ENCODE data around the gene PTPRM. TPM values are rescaled to one million over a fixed set of nuclear protein-coding genes. Genes with fewer than 3 reads are reported as not detected.

PTPRM gene
- total RNA-seq, 1 donor from 2014 or later: 71.3 TPM

- no peak for DNase-seq (ENCODE audit: low spot score in 2 of 2, unreplicated experiment in 2 of 2)
- Mint-ChIP-seq H3K4me3 (no peak overlapping the region), H3K4me1 (peaks cover 35% of the 10 kb centered on the region), H3K9me3 (peaks cover 22% of the 10 kb centered on the region), H3K27ac (peak overlapping the region; percentile 37), H3K36me3 (peaks cover 21% of the 10 kb centered on the region), H3K27me3 (ENCODE audit: low read depth) (peaks cover 2% of the 10 kb centered on the region)
- TF ChIP-seq CTCF (IDR thresholded peaks at IDR 0.05; ENCODE audit: unreplicated experiment): no peak
Measured at GRCh38 chr18:7646174-7646886, 79.2 kb downstream of the PTPRM start.

GRCh38 chr18:7647500-7647899 lies 80.4 kb downstream of the PTPRM start:
- no peak for DNase-seq (ENCODE audit: low spot score in 2 of 2, unreplicated experiment in 2 of 2)
- TF ChIP-seq CTCF (IDR thresholded peaks at IDR 0.05; ENCODE audit: unreplicated experiment): no peak

GRCh38 chr18:7657050-7657449 lies 89.9 kb downstream of the PTPRM start:
- peaks cover 4% of the 10 kb centered on the region for H3K4me1 Mint-ChIP-seq
- H3K36me3 Mint-ChIP-seq: peaks cover 6% of the 10 kb centered on the region
- DNase-seq (ENCODE audit: low spot score in 2 of 2, unreplicated experiment in 2 of 2): no peak
- H3K9me3 Mint-ChIP-seq: peaks cover 19% of the 10 kb centered on the region
- no peaks in the 10 kb centered on the region for H3K27me3 Mint-ChIP-seq (ENCODE audit: low read depth)
- no peak overlapping the region for H3K4me3 Mint-ChIP-seq
- H3K27ac Mint-ChIP-seq: no peak overlapping the region
- no peak for TF ChIP-seq CTCF (IDR thresholded peaks at IDR 0.05; ENCODE audit: unreplicated experiment)

More at GRCh38 chr18:7647500-7647899, 80.4 kb downstream of the PTPRM start:
- peaks cover 22% of the 10 kb centered on the region for H3K9me3 Mint-ChIP-seq
- peaks cover 22% of the 10 kb centered on the region for H3K36me3 Mint-ChIP-seq
- H3K27ac Mint-ChIP-seq: no peak overlapping the region
- H3K27me3 Mint-ChIP-seq (ENCODE audit: low read depth): peaks cover 2% of the 10 kb centered on the region
- H3K4me1 Mint-ChIP-seq: peaks cover 26% of the 10 kb centered on the region
- H3K4me3 Mint-ChIP-seq: no peak overlapping the region

- no peak for TF ChIP-seq CTCF (IDR thresholded peaks at IDR 0.05; ENCODE audit: unreplicated experiment)
- no peaks in the 10 kb centered on the region for H3K27me3 Mint-ChIP-seq (ENCODE audit: low read depth)
- no peak for DNase-seq (ENCODE audit: low spot score in 2 of 2, unreplicated experiment in 2 of 2)
- no peak overlapping the region for H3K27ac Mint-ChIP-seq
- H3K4me3 Mint-ChIP-seq: no peak overlapping the region
- peaks cover 19% of the 10 kb centered on the region for H3K9me3 Mint-ChIP-seq
- peaks cover 6% of the 10 kb centered on the region for H3K36me3 Mint-ChIP-seq
- peaks cover 4% of the 10 kb centered on the region for H3K4me1 Mint-ChIP-seq
Measured at GRCh38 chr18:7657937-7658336, 90.8 kb downstream of the PTPRM start.

GRCh38 chr18:7658701-7659100 lies 91.6 kb downstream of the PTPRM start:
- Mint-ChIP-seq H3K36me3 (peaks cover 2% of the 10 kb centered on the region), H3K27ac (no peak overlapping the region), H3K27me3 (ENCODE audit: low read depth) (no peaks in the 10 kb centered on the region), H3K9me3 (peaks cover 14% of the 10 kb centered on the region), H3K4me1 (peaks cover 5% of the 10 kb centered on the region), H3K4me3 (no peak overlapping the region)
- no peak for TF ChIP-seq CTCF (IDR thresholded peaks at IDR 0.05; ENCODE audit: unreplicated experiment)
- DNase-seq (ENCODE audit: low spot score in 2 of 2, unreplicated experiment in 2 of 2): no peak
